Stimulated activated CD8-positive, alpha-beta memory T cell treated with anti-CD3 and anti-CD28 coated beads, Interleukin-2, amount 100 ng/mL, for 1 hour (primary cell): Measurements from ENCODE around the gene IFT80.
"Not testable (repeated sequence)": the region's sequence is repeated elsewhere in the genome, so short reads cannot be mapped to it uniquely, and the experiment has no call there.

Experiments used
- DNase-seq, 2 donors: peaks; one replicate each; pipeline ENCODE4 v3.0.0-alpha.2; 2020; ENCODE audit warnings: low read depth in 2 of 2

The IFT80 gene

DNA sequence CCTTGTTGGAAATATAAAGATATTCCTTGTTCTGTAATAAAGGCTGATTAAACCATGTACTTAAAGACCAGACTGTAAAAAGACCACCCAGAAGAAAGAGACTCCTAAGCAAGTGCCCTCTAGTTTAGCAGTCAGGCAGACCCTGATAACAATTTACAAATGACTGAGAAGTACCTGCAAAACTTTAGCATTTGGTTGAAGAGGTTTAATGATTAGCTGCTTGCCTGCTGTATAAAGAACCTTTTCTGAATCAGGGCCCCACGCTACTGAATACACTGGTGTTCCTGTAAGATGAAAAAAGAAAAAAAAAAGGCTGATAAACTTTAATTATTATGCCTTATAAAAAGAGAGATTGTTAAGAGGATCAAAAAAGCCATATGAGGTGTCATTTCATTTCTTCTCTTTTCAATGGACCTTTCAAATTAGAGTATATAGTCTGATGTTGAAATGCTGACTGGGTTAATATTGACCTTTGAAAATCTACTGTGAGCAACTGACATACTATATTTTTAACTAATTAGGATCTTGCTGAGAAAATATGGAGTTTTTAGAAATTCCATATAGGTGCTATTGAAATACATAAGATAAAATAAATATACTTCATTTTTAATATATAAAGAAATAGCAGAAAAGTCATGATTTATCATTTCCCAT, 33.0 kb downstream of the IFT80 start:
- no peak for DNase-seq

DNA sequence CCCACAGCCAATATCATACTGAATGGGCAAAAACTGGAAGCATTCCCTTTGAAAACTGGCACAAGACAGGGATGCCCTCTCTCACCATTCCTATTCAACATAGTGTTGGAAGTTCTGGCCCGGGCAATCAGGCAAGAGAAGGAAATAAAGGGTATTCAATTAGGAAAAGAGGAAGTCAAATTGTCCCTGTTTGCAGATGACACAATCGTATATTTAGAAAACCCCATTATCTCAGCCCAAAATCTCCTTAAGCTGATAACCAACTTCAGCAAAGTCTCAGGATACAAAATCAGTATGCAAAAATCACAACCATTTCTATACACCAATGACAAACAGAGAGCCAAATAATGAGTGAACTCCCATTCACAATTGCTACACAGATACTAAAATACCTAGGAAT, 36.1 kb downstream of the IFT80 start:
- DNase-seq = not testable (repeated sequence)

DNA sequence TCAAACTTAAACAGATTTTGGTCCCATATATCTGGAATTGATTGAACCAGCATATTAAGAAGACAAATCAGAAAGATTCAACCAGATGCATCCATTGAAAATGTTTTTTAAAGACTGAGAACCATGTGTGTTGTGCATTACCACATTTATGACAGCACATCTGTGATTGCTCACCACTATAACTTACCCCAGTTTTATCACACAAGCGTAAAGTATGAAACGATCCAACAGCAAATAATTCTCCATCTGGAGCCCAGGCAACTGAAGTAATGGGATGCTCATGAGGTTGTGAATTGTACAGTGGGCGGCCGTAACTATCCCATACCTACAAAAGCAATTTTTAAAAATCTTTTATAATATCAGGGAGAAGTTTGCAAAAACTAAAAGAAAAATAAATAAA, 43.2 kb downstream of the IFT80 start:
- no peak for DNase-seq

DNA sequence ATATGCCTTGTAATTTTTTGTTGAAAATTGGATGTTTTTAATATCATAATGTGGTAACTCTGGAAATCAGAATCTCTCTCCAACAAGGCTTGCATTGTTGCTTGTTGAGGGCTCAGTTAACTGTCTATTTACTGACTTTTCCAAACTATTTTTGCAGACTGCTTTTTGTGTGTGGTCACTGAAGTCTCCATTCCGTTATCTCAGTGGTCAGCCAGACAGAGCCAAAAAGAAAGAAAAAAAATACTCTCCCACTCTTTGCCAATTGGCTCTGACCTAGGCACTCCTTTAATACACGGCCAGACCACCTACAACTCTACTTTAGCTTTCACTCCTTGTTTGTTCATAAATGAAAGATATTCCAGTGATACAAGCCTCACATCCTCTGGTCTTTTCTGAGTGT, 52.5 kb downstream of the IFT80 start:
- DNase-seq = no peak

DNA sequence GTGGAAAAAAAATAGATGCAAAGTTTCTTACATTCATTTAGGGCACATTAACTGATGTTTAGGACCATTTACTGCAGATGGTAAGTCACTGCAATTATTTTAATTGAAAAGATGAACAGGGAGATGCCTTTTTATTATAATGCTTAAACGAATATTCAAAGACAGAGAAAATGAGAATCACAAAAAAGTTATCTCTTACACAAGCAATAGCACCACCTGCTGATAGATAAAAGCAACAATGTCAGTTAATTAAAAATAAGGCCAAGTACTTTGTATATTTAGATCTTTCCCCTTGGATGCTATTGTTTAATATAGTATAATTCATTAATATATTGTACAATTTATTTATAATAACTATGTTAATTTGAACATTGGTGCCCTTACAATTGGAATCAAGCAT, 55.9 kb downstream of the IFT80 start:
- DNase-seq = no peak

DNA sequence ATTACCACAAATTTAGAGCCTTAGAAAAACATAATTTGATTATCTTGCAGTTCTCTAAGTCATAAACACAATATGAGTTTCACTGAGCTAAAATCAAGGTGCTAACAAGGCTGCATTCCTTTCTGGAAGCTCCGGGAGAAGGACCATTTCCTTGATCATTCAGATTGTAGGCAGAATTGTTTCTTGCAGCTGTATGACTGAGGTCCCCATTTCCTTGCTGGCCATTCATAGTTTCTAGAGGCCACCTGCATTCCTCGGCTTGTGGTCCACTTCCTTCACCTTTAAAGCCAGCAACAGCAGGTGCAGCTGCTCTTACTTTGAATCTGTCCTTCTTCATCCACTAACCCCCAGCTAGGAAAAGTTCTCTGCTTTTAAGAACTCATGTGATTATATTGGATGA, 58.7 kb downstream of the IFT80 start:
- DNase-seq = no peak

DNA sequence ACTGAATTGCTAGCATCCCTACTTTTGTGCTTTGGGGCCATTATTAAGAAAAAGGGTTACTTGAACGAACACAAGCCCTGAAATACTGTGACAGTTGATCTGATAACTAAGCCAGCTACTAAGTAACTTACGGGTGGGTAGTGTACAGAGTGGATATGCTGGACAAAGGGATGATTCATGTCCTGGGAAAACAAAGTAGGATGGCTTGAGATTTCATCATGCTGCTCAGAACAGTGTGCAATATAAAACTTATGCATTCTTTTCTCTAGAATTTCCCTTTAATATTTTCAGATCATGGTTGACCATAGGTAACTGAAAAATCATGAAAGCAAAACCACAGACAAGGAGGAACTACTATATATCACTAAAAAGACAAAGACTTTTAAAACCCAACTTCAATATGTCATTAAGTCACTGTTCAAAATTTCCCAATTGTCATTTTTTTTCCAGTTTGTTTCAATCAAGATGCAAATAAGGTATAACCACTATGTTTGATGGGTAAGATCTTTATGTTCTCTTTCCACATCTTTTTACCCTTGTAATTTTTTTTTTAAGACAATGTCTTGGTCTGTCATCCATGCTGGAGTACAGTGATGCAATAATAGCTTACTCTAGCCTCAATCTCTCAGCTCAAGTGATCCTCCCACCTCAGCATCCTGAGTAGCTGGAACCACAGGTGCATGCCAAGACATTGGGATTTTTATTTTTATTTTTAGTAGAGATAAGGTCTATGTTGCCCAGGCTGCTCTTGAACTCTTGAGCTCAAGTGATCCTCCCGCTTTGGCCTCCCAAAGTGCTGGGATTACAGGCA, 67.7 kb downstream of the IFT80 start:
- no peak for DNase-seq

DNA sequence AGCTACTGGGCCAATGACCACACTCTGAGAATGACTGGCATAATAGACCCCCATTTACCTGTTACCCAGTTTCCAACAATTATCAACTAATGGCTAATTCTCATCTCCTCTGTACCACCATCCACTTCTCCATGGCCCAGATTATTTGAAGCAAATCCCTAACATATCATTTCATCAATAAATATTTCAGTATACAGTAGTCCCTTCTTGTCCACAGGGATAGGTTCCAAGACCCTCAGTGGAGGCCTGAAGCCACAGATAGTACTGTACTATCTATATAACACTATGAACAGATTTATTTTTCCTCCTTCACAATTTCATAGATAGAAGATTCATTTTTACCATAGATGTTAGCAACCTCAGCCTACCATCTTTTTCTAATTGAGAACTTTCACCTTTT, 68.3 kb downstream of the IFT80 start:
- no peak for DNase-seq

DNA sequence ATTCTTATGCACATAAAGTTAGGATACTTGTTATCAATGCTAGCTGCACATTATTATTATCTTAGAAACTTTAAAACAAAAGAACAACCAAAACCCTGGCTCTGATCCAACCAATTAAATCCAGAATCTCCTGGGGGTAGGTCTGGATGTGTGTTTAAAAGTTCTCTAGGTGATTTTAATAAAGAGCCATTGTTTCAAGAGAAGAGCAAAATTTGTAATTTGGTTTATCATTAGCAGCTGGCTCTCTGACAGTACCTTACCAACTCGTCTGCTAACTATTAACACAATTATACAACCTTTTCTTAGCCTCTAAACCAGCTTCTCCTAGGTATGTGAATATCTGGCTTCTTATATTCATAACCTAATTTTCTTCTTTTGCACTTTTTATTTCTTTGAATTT, 68.9 kb downstream of the IFT80 start:
- DNase-seq = no peak

DNA sequence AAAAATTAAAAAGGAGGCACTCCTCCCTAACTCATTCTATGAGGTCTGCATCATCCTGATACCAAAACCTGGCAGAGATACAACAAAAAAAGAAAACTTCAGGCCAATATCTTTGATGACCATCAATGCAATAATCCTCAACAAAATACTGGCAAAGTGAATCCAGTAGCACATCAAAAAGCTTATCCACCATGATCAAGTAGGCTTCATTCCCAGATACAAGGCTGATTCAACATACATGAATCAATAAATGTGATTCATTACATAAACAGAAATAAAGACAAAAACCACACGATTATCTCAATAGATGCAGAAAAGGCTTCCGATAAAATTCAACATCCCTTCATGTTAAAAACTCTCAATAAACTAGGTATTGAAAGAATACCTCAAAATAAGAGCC, 72.7 kb downstream of the IFT80 start:
- not testable (repeated sequence) for DNase-seq

DNA sequence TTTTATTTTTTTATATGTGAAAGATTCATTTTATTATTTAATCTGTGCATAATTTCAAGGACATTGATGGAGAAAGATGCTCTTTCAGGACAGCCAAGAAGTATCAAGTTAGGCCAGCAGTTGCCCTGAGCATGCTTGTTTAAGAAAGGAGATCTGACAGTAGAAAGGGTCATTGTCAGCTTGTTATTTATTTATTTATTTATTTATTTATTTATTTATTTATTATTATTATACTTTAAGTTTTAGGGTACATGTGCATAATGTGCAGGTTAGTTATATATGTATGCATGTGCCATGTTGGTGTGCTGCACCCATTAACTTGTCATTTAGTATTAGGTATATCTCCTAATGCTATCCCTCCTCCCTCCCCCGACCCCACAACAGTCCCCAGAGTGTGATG, 77.2 kb downstream of the IFT80 start:
- DNase-seq = not testable (repeated sequence)

DNA sequence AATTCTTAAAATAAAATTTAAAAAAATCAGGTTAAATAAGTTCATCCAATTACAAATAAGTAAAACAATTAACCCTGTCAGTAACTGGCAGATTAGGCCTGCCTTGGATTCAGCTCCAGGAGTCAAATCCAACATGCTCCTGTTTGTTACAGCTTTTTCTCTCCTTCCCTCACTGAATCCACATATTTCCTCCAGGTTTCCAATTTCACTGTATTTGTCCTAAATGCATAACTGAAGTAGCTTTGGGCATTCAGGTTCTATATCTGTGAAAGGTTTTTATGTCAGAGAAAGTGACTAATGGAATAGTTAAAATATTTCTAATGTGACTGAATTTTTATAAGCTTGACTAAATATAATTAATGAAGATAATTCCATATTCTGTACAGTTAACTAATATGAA, 79.7 kb downstream of the IFT80 start:
- DNase-seq = no peak

DNA sequence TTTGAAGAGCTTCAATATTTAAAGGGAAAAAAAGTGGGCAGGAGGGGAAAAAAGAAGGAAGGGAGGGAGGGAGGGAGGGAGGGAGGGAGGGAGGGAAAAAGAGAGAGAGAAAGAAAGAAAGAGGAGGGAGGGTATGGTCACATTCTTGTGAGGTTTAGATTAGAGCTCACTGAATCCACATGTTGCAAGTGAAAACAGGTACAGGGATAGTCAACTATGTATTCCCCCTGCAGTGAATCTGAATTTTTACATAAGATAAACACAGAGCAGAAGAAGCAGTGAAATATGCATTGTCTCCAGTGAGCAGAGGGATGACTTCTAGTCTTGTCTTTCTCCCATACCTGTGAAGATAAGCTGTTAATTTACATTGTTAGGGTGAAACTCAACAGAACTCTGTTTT, 84.0 kb downstream of the IFT80 start:
- no peak for DNase-seq

DNA sequence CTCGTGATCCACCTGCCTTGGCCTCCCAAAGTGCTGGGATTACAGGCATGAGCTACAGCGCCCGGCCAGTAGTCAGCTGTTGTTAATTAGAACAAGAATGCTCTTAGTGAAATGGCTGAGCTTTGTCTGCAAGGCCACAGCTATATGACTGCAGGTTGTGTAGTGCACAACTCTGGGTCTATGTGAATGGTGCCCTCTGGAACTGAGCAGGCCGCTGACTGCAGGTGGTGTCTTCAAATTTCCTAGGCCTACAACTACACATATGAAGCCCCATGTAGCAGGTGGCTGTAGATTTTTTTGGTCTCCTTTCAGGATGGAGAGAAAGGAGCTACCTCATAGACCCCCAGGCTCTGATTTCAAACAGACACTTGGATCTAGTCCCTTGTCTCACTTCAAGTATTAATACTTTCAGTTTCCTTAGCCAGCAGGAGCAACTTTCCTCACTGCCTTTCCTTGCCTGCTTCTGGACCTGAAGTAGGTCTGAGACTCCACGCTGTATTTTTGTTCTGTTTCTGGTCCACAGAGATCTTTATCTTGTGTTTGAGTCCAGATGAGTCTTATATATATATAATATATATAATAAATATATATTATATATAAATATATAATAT, 86.9 kb downstream of the IFT80 start:
- DNase-seq = no peak

DNA sequence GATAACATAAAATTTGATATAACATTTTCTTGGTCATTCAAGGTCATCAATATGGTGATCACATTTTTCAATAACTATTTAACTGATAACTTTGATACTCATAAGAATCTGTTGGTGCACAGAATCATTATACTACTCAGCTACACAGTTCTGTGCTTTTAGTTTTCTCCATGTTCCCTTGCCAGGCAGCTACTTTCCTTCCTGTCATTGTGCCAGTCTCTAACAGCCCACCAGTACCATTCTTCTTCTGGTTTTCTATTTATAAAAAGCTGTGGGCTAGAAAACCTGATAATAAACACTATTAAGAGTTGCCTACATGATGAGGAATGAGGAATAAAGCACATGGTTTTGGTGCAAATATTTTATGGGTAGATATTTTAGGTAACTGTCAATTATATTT, 96.2 kb downstream of the IFT80 start:
- no peak for DNase-seq

DNA sequence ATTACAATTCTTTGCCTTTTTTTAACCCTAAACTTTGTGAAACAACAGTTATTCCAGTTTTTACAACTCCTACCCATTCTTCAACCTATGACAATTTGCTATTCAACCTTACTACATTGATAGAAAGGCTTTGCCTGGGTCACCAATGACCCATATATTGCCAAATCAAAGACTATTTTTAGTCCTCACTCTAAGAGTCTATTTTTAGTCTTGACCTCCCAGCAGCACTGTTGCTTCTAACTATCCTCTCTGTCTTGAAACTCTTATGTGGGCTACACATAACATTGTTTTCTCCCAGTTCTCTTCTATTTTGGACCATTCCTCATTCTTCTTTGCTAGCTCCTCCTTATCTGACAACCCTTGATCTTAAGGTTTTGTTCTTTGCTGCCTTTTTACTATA, 102.4 kb downstream of the IFT80 start:
- DNase-seq = no peak

DNA sequence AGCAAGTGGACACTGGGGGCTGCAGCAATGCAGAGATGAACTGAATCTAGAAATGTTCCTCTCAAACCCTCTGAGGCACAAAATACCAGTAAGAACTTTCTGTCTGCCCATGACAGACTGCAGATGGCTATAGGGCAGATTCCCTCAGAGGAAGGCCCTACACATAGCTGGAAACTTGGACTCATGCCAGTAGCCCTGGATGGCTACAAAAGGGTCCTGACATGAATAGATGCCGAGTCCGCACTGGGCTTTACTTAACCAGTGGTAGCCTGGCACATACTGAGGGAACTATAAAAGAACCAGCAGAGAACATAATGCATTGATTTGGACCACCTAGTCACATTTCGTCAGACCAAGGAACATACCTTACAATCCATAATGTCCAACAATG, 107.1 kb downstream of the IFT80 start:
- no peak for DNase-seq

DNA sequence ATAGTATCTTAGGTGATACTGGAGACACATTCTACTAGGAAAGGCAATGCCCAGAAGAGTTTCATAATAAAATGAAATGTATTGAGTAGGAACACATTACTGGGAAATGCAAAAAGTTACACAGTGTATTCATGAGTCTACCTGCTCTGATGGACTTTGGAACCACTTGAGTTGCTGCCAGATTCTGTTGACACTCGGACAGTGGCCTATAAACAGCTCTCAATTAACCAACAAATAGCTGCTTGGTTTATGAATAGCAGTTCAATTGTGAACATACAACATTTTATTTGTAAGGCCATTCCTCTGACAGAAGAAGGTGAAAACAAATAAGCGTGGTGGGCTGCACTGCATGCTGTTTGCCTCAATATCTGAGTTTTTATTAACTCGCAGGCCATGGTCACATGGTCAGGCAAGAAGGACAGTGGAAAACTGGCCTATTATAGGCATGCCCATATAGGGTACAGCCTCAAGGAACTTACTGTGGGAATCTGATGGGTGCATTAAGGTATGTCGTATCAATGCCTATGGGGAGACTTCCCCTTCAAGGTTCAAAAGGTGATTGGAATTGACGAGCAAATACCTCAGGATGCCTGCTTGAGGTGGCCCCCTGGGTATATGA, 107.6 kb downstream of the IFT80 start:
- no peak for DNase-seq

DNA sequence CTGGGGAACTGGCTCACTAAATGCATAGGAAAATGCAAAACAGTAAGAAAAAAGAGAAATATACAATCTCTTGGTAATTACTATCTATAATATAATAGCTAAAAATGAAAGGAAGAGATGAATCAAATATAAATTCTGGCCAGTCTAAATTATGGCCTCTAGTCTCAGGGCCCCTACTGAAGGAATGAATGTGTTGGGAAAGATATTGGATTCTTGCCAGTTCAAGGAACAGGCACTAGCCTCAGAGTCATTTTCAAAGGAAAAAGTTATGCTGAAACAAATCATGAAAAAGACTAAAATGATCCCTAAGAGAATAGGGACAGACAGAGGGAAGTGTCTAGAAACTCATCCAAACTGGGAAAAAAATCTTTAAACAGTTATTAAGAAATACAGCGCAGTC, 111.4 kb downstream of the IFT80 start:
- no peak for DNase-seq

DNA sequence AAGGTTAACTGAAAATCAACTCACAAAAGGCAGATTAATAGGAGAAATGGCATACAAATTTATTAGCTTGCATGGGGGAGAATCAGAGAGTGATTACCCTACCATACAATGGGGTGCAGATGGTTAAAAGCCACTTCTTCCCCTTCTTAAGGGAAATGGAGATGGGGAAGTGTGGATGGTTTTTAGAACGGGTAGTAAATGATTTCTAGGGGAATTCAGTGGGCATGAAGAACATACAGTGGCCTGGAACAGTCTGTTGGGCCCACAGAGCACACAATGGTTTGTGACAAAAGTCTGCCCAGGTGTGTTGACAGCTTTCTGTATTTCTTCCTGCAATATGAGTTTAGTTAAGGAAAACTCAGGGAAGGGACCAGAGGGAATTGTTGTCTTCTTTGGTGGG, 112.8 kb downstream of the IFT80 start:
- DNase-seq = no peak

DNA sequence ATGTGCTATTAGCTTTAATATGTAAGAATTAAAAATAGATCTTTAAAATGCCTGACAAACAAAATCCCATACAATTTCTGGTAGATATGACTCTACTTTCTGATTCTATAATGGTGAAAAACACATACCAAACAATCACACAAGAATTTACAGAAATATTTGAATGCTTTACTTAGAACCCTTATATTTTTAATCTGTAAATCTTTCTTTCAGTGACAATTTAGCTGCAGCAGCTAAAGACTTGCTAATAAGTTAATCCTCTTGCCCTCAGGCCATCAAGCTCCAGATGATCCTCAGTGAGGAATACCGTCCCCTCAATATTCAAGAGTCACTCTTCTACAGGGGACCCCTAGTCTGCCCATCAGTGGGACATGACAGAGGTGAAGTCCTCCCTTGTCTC, 118.2 kb downstream of the IFT80 start:
- no peak for DNase-seq

DNA sequence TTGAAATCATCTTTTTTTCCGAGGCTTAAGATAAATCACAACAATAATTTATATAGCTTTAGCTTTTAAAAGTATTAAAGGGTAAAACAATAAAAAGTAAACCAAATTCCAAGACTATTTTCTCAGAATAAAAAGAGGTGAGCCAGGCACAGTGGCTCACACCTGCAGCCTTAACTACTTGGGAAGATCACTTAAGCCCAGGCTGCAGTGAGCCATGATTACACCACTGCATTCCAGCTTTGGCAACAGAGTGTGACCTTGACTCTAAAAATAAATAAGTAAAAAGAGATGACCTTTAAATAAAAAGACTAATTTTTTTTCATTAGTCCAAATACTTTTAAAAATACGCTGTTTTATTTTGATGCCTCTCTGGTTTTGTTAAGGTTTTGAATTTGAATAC, 119.4 kb downstream of the IFT80 start:
- DNase-seq = no peak

DNA sequence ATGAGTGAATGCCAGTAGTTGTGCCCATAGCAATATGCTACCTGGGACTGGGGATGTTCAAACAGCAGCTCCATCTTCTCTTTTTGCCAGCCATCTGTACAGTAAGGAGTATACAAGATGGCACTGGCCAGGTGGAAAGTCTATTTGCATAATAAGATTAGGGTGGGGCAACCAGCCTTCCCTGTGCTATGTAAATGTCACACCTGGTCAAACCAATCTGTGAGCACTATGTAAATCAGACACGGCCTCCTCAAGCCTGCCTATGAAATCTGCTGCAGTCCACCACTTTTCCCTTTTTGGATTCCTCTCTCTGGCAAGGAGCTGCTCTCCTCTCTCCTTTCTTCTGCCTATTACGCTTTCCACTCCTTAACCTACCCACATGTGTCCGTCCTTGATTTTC, 120.8 kb downstream of the IFT80 start:
- DNase-seq = no peak
